ENCODE data around the gene FAM13C. TPM values are rescaled to one million over a fixed set of nuclear protein-coding genes. Genes with fewer than 3 reads are reported as not detected.

Gene FAM13C
- total RNA-seq, 2 donors from 2014 or later, result not detected

- ATAC-seq (replicated peaks in 1 of 2) (no peak), DNase-seq (no peak)
- no peak overlapping the region for H3K4me3 Mint-ChIP-seq
- H3K9me3 Mint-ChIP-seq, result peaks cover 0 to 3% of the 10 kb centered on the region in 2 donors
- no peaks in the 10 kb centered on the region for H3K4me1 Mint-ChIP-seq (ENCODE audit: low read depth)
- no peak overlapping the region for H3K27ac Mint-ChIP-seq
- no peaks in the 10 kb centered on the region for H3K36me3 Mint-ChIP-seq (ENCODE audit: insufficient read depth in 2 of 2)
- no peaks in the 10 kb centered on the region for H3K27me3 Mint-ChIP-seq (ENCODE audit: low read depth)
Observed at GRCh38 chr10:59302381-59302780, 60.0 kb downstream of the FAM13C start.

- Mint-ChIP-seq H3K9me3 (peaks cover 0 to 1% of the 10 kb centered on the region in 2 donors), H3K4me1 (ENCODE audit: low read depth) (no peaks in the 10 kb centered on the region), H3K36me3 (ENCODE audit: insufficient read depth in 2 of 2) (no peaks in the 10 kb centered on the region), H3K27ac (no peak overlapping the region), H3K27me3 (ENCODE audit: low read depth) (no peaks in the 10 kb centered on the region), H3K4me3 (no peak overlapping the region)
- DNase-seq, result no peak
- no peak for ATAC-seq (replicated peaks in 1 of 2)
Observed at GRCh38 chr10:59301067-59301754, 61.1 kb downstream of the FAM13C start.

GRCh38 chr10:59300386-59300785, 62.0 kb downstream of the FAM13C start:
- Mint-ChIP-seq H3K4me1 (ENCODE audit: low read depth) (no peaks in the 10 kb centered on the region), H3K27me3 (ENCODE audit: low read depth) (no peaks in the 10 kb centered on the region), H3K36me3 (ENCODE audit: insufficient read depth in 2 of 2) (no peaks in the 10 kb centered on the region), H3K27ac (no peak overlapping the region), H3K4me3 (no peak overlapping the region), H3K9me3 (peaks cover 0 to 1% of the 10 kb centered on the region in 2 donors)
- no peak for ATAC-seq (replicated peaks in 1 of 2)
- DNase-seq, result no peak

DNA sequence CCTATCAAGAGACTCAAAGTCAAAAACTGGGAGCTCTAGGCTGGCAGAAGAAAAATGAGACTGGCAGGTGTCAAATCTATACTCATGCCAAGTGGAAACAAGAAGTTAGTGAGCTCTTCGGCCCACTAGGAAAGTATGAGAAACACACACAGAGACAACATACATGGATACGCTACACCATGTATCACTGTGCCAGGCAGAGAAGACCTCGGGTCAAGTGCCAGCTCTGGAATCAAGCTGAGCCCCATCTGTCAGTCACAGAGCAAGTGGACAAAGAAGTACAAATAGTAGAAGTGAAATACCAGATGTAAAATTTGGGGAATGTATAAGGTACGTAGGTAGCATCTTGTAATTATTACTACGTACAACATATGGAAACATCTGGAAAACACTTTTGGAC, 62.4 kb downstream of the FAM13C start:
- peaks cover 0 to 1% of the 10 kb centered on the region in 2 donors for H3K9me3 Mint-ChIP-seq
- no peaks in the 10 kb centered on the region for H3K4me1 Mint-ChIP-seq (ENCODE audit: low read depth)
- no peaks in the 10 kb centered on the region for H3K36me3 Mint-ChIP-seq (ENCODE audit: insufficient read depth in 2 of 2)
- ATAC-seq (replicated peaks in 1 of 2) (no peak), DNase-seq (no peak)
- no peaks in the 10 kb centered on the region for H3K27me3 Mint-ChIP-seq (ENCODE audit: low read depth)
- H3K4me3 Mint-ChIP-seq, result no peak overlapping the region
- no peak overlapping the region for H3K27ac Mint-ChIP-seq

DNA sequence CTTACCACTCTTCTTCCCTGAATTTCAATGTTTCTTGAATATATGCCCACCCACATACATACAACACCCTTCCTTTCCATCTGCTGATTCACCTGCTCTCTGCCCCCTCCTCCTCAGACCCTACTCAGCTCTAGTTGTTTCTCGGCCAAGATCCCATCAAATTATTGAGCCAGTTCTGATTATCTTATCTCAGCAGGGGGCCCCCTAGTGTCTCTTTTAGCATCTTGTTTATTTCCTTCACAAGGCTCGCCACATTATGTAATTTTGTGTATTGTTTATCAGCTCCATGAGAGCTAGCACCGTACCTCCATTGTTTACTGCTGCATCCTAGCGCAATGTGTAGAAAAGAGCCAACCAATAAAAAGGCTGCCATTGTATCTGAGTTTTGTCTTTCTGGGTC, 71.9 kb downstream of the FAM13C start:
- Mint-ChIP-seq H3K27ac (no peak overlapping the region), H3K4me1 (ENCODE audit: low read depth) (no peaks in the 10 kb centered on the region), H3K27me3 (ENCODE audit: low read depth) (no peaks in the 10 kb centered on the region), H3K9me3 (peaks cover 0 to 1% of the 10 kb centered on the region in 2 donors), H3K4me3 (no peak overlapping the region), H3K36me3 (ENCODE audit: insufficient read depth in 2 of 2) (no peaks in the 10 kb centered on the region)
- no peak for DNase-seq
- no peak for ATAC-seq (replicated peaks in 1 of 2)

DNA sequence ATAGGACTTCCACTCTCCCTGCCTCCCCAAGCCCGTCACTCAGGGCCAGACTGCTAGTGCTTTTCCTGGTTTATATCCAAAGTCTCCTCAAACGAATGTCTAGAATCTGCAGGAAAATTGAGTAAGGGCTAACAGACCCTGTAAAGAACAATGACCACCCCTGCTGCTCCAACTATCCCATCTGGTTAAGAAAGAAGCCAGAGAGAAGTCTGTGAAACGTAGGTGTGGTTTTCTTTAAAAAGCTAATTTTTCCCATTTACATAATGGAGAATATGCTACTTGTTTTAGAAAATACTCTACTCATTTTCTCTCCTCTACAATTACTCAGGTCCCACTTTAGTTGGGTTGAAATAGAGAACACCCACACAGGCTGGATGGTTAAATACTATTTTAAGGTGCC, 72.5 kb downstream of the FAM13C start:
- H3K27ac Mint-ChIP-seq, result no peak overlapping the region
- DNase-seq (no peak), ATAC-seq (replicated peaks in 1 of 2) (no peak)
- H3K27me3 Mint-ChIP-seq (ENCODE audit: low read depth), result peaks cover 2% of the 10 kb centered on the region
- H3K9me3 Mint-ChIP-seq, result peaks cover 0 to 1% of the 10 kb centered on the region in 2 donors
- no peaks in the 10 kb centered on the region for H3K4me1 Mint-ChIP-seq (ENCODE audit: low read depth)
- H3K36me3 Mint-ChIP-seq (ENCODE audit: insufficient read depth in 2 of 2), result no peaks in the 10 kb centered on the region
- no peak overlapping the region for H3K4me3 Mint-ChIP-seq

DNA sequence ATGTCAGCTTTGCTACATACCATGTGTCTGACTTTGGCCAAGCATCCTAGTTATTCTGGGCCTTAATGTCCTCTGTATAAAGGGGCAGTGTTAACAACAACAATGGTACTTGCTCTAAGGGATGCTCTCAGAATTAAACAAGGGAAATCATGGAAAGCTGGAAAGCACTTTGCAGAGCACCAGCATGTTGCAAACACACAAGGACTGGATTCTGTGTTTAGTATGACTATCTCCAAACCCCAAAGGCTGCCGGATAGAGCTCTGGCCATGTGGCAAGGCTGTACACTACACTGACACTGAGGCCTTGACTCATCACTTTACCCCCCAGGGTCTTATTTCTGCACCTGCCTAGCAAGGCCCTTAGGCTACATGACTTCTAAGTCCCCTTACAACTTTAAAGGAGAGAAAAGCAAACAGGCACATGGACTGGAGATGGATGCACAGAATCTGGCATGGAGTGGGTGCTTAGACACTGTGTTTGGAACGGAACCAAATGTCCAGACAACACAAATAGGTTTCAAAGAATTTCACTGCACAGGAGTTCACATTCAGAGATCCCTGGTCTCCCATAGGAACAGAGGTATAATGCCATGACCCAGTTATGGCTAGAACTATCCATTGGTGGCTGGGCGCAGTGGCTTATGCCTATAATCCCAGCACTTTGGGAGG, 74.6 kb downstream of the FAM13C start:
- DNase-seq (no peak), ATAC-seq (replicated peaks in 1 of 2) (no peak)
- Mint-ChIP-seq H3K4me3 (no peak overlapping the region), H3K27ac (no peak overlapping the region), H3K4me1 (ENCODE audit: low read depth) (no peaks in the 10 kb centered on the region), H3K27me3 (ENCODE audit: low read depth) (peaks cover 8% of the 10 kb centered on the region), H3K9me3 (peaks cover 2 to 3% of the 10 kb centered on the region in 2 donors), H3K36me3 (ENCODE audit: insufficient read depth in 2 of 2) (no peaks in the 10 kb centered on the region)

GRCh38 chr10:59285848-59286247, 76.5 kb downstream of the FAM13C start:
- Mint-ChIP-seq H3K36me3 (ENCODE audit: insufficient read depth in 2 of 2) (no peaks in the 10 kb centered on the region), H3K4me1 (ENCODE audit: low read depth) (no peaks in the 10 kb centered on the region), H3K9me3 (peaks cover 2 to 3% of the 10 kb centered on the region in 2 donors), H3K4me3 (no peak overlapping the region), H3K27me3 (ENCODE audit: low read depth) (peaks cover 8% of the 10 kb centered on the region), H3K27ac (no peak overlapping the region)
- ATAC-seq (replicated peaks in 1 of 2) (no peak), DNase-seq (no peak)

- Mint-ChIP-seq H3K36me3 (ENCODE audit: insufficient read depth in 2 of 2) (no peaks in the 10 kb centered on the region), H3K4me1 (ENCODE audit: low read depth) (no peaks in the 10 kb centered on the region), H3K27ac (no peak overlapping the region), H3K4me3 (no peak overlapping the region), H3K9me3 (peaks cover 2 to 3% of the 10 kb centered on the region in 2 donors), H3K27me3 (ENCODE audit: low read depth) (peaks cover 8% of the 10 kb centered on the region)
- no peak for DNase-seq
- no peak for ATAC-seq (replicated peaks in 1 of 2)
Observed at GRCh38 chr10:59285073-59285472, 77.3 kb downstream of the FAM13C start.

- ATAC-seq (replicated peaks in 1 of 2) (no peak), DNase-seq (no peak)
- Mint-ChIP-seq H3K27ac (no peak overlapping the region), H3K9me3 (peaks cover 2 to 3% of the 10 kb centered on the region in 2 donors), H3K27me3 (ENCODE audit: low read depth) (peaks cover 8% of the 10 kb centered on the region), H3K4me1 (ENCODE audit: low read depth) (no peaks in the 10 kb centered on the region), H3K36me3 (ENCODE audit: insufficient read depth in 2 of 2) (no peaks in the 10 kb centered on the region), H3K4me3 (no peak overlapping the region)
Observed at GRCh38 chr10:59284118-59284975, 78.0 kb downstream of the FAM13C start.

GRCh38 chr10:59283456-59284091, 78.8 kb downstream of the FAM13C start:
- peaks cover 2 to 3% of the 10 kb centered on the region in 2 donors for H3K9me3 Mint-ChIP-seq
- H3K27ac Mint-ChIP-seq, result no peak overlapping the region
- no peaks in the 10 kb centered on the region for H3K4me1 Mint-ChIP-seq (ENCODE audit: low read depth)
- no peak overlapping the region for H3K4me3 Mint-ChIP-seq
- no peak for ATAC-seq (replicated peaks in 1 of 2)
- peaks cover 8% of the 10 kb centered on the region for H3K27me3 Mint-ChIP-seq (ENCODE audit: low read depth)
- no peaks in the 10 kb centered on the region for H3K36me3 Mint-ChIP-seq (ENCODE audit: insufficient read depth in 2 of 2)
- DNase-seq, result no peak

GRCh38 chr10:59281861-59282260, 80.5 kb downstream of the FAM13C start:
- Mint-ChIP-seq H3K27ac (no peak overlapping the region), H3K36me3 (ENCODE audit: insufficient read depth in 2 of 2) (no peaks in the 10 kb centered on the region), H3K27me3 (ENCODE audit: low read depth) (peaks cover 8% of the 10 kb centered on the region), H3K4me1 (ENCODE audit: low read depth) (no peaks in the 10 kb centered on the region), H3K9me3 (peaks cover 2 to 3% of the 10 kb centered on the region in 2 donors), H3K4me3 (no peak overlapping the region)
- ATAC-seq (replicated peaks in 1 of 2) (no peak), DNase-seq (no peak)

All from activated T-cell treated with anti-CD3 and anti-CD28 coated beads, Interleukin-2, amount 50 U/mL, for 72 hours (primary cell).